GM19351 (cell line): ENCODE data around the gene TBC1D17.

Source experiments
- ATAC-seq: cut with Tn5 transposase; IDR thresholded peaks from one replicate; pipeline ENCODE4 v1.9.1; 2021; ENCODE audit warnings: mild to moderate bottlenecking, moderate library complexity; ENCODE audit not compliant: unreplicated experiment

TBC1D17 gene

GRCh38 chr19:49933643-49934042 lies 56.1 kb downstream of the TBC1D17 start:
- no peak for ATAC-seq

- no peak for ATAC-seq
These were observed 59.0 kb downstream of the TBC1D17 start for GRCh38 chr19:49936549-49936948.

GRCh38 chr19:49937750-49938381 lies 60.4 kb downstream of the TBC1D17 start:
- ATAC-seq: no peak
